Testis (tissue), 3 donors: ENCODE results near the gene HSP90AB1. TPM values are rescaled to one million over a fixed set of nuclear protein-coding genes. Genes with fewer than 3 reads are reported as not detected.

Experiments
- DNase-seq: peaks from one replicate; pipeline ENCODE4 v3.0.0-alpha.2; 2019
- H3K27ac ChIP-seq, 2 donors: fragments of 200-600 bp; sonication (generic); one replicate each; pipeline ENCODE4 v1.5.1; 2019
- H3K27me3 ChIP-seq: fragments of 200-600 bp; sonication (generic); one replicate; pipeline ENCODE4 v1.5.1; 2019
- H3K36me3 ChIP-seq: fragments of 200-600 bp; sonication (generic); one replicate; pipeline ENCODE4 v1.5.1; 2017; ENCODE audit warnings: low read depth; ENCODE audit errors: missing control alignments
- H3K4me1 ChIP-seq: fragments of 200-600 bp; sonication (generic); one replicate; pipeline ENCODE4 v1.5.1; 2019
- H3K4me3 ChIP-seq, 2 donors: fragments of 200-600 bp; sonication (generic); one replicate each; pipeline ENCODE4 v1.5.1; 2017 to 2019
- H3K9me3 ChIP-seq: fragments of 200-600 bp; sonication (generic); one replicate; pipeline ENCODE4 v1.5.1; 2017
- CTCF ChIP-seq, 3 experiments: fragments of 450-650 bp in 2 of 3; fragments of 200-600 bp in 1 of 3; sonication (generic) in 1 of 3; IDR thresholded peaks; one replicate each; pipeline ENCODE4 v1.5.1; 2016 to 2019; ENCODE audit warnings: antibody characterized with exemption in 3 of 3, mild to moderate bottlenecking in 2 of 3, moderate library complexity in 1 of 3
- POLR2A ChIP-seq: fragments of 450-650 bp; IDR thresholded peaks from one replicate; pipeline ENCODE4 v1.6.1; 2017; ENCODE audit warnings: antibody characterized with exemption, mild to moderate bottlenecking, moderate library complexity
- WGBS, 2 donors: methylation state at CpG; one replicate each; pipeline ENCODE4 v1.1.5; 2018; 5-methylcytosine and 5-hydroxymethylcytosine counted together
- intact Hi-C: fragments of 100-400 bp; cut with DNase I; formaldehyde crosslinking; loops from one replicate; pipeline ENCODE4 v1.15.1; 2023; ENCODE audit warnings: low total_unique reads
- polyA plus RNA-seq: library from polyadenylated mRNA; stranded (reverse); fragments of 350-450 nt; fragmentation: Illumina TruSeq; extraction: RNeasy Lipid Tissue Mini Kit (QIAGEN cat#74804); gene quantifications from one replicate; pipeline ENCODE4 v1.2.3, GENCODE V29; 2014; ENCODE audit warnings: low read depth, low replicate concordance; ENCODE audit not compliant: insufficient read depth
- total RNA-seq, 2 donors: library from RNA; depleted of rRNA; stranded (reverse); fragments of >200 nt; gene quantifications; one replicate each; pipeline ENCODE4 v1.2.3, GENCODE V29; 2016

Gene HSP90AB1
- total and polyA plus RNA-seq, 3 donors from 2014 or later = 480 to 610 (median 602) TPM

GRCh38 chr6:44286285-44286565, 39.3 kb downstream of the HSP90AB1 start:
- Histone ChIP-seq H3K27me3 (no peaks in the 10 kb centered on the region), H3K9me3 (no peaks in the 10 kb centered on the region), H3K4me3 (peak overlapping the region in 1 of 2 donors; percentile 11), H3K27ac (no peak overlapping the region), H3K36me3 (no peaks in the 10 kb centered on the region), H3K4me1 (no peaks in the 10 kb centered on the region)
- intact Hi-C loops = no loop called here
- whole genome bisulfite sequencing, 2 donors = 65% methylated on average over 9 to 12 of the region's 12 CpGs
- DNase-seq = no peak
- TF ChIP-seq POLR2A (no peak), CTCF (IDR thresholded peaks at IDR 0.05) (no peak)

GRCh38 chr6:44286747-44287146, 39.8 kb downstream of the HSP90AB1 start:
- Histone ChIP-seq H3K9me3 (no peaks in the 10 kb centered on the region), H3K4me1 (no peaks in the 10 kb centered on the region), H3K4me3 (no peak overlapping the region), H3K27me3 (no peaks in the 10 kb centered on the region), H3K36me3 (no peaks in the 10 kb centered on the region), H3K27ac (no peak overlapping the region)
- intact Hi-C loops = no loop called here
- WGBS, 2 donors = 59 to 67% methylated on average over 2 of the region's 2 CpGs
- no peak for DNase-seq
- TF ChIP-seq POLR2A (no peak), CTCF (IDR thresholded peaks at IDR 0.05) (no peak)

GRCh38 chr6:44289726-44290260, 42.9 kb downstream of the HSP90AB1 start:
- H3K36me3 ChIP-seq = no peaks in the 10 kb centered on the region
- intact Hi-C loops = no loop called here
- H3K9me3 ChIP-seq = no peaks in the 10 kb centered on the region
- H3K27ac ChIP-seq = no peak overlapping the region
- H3K4me3 ChIP-seq = no peak overlapping the region
- peak; percentile 33 for DNase-seq
- 48 to 52% methylated on average over 5 to 7 of the region's 7 CpGs for WGBS, 2 donors
- no peaks in the 10 kb centered on the region for H3K27me3 ChIP-seq
- TF ChIP-seq POLR2A = no peak
- no peak for TF ChIP-seq CTCF (IDR thresholded peaks at IDR 0.05)
- H3K4me1 ChIP-seq = no peaks in the 10 kb centered on the region

- TF ChIP-seq POLR2A (no peak), CTCF (IDR thresholded peaks at IDR 0.05) (no peak)
- H3K4me3 ChIP-seq = no peak overlapping the region
These were observed 44.9 kb downstream of the HSP90AB1 start for GRCh38 chr6:44291841-44292240.

GRCh38 chr6:44292661-44293365, 45.9 kb downstream of the HSP90AB1 start:
- Histone ChIP-seq H3K36me3 (no peaks in the 10 kb centered on the region), H3K4me3 (no peak overlapping the region), H3K27ac (no peak overlapping the region), H3K27me3 (no peaks in the 10 kb centered on the region), H3K9me3 (no peaks in the 10 kb centered on the region), H3K4me1 (peaks cover 6% of the 10 kb centered on the region)
- no peak for TF ChIP-seq POLR2A
- no peak for TF ChIP-seq CTCF (IDR thresholded peaks at IDR 0.05)
- no peak for DNase-seq
- intact Hi-C loops = no loop called here
- WGBS, 2 donors = 72 to 74% methylated on average over 4 of the region's 4 CpGs

More at GRCh38 chr6:44291841-44292240, 44.9 kb downstream of the HSP90AB1 start:
- Histone ChIP-seq H3K27me3 (no peaks in the 10 kb centered on the region), H3K36me3 (no peaks in the 10 kb centered on the region), H3K27ac (no peak overlapping the region), H3K9me3 (no peaks in the 10 kb centered on the region), H3K4me1 (peaks cover under 1% of the 10 kb centered on the region)
- 75 to 86% methylated on average over 4 of the region's 4 CpGs for WGBS, 2 donors
- intact Hi-C loops = no loop called here
- no peak for DNase-seq
